Measurements from ENCODE around the gene MYT1.

DNA sequence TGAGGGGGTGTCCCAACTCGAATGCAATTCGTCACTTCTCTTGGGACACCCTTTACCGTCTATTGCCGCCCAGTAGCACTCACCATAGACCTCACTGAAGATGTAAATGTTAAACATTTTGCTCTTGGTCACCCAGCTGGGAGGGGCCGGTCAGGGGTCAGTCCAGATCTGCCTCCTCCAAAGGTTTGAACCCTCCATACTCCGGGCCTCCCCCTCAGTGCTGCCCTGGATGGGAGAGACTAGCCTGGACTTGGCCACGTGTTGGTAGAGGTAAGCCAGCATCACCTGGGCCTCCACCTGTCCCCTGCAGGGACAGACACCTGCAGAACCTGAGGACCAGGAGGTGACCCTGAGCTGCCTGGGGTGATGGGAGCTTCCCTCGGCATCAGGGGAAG lies 5.0 kb upstream of the MYT1 start:
- TF ChIP-seq CTCF (IDR thresholded peaks at IDR 0.05; ENCODE audit: low read length) (no peak), EZH2 (IDR thresholded peaks at IDR 0.05; ENCODE audit: borderline replicate concordance, low read length) (no peak)

Measured in OCI-LY1 (cell line).